ENCODE results near the gene KRT222.

The KRT222 gene

DNA sequence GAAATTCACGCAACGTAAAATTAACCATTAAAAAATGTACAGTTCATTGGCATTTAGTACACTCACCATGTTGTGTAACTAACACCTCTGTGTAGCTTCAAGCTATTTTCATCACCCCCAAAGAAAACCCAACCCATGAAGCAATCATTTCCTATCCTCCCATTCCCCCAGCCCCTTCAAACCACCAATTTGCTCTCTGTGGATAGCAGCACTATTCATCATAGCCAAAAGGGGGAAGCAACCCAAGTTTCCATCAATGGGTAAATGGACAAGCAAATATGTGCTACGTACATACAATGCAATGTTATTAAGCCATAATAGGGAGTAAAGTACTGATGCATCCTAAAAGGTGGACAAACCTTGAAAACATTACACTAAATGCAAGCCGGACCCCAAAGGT lies 10.9 kb upstream of the KRT222 start:
- Histone ChIP-seq H4K20me1 (ENCODE audit: insufficient read depth, low read length) (no peaks in the 10 kb centered on the region), H3K27ac (ENCODE audit: low read length) (no peak overlapping the region), H2AFZ (ENCODE audit: low read length) (no peak overlapping the region), H3K79me2 (ENCODE audit: low read length) (no peaks in the 10 kb centered on the region), H3K4me3 (ENCODE audit: low read length) (no peak overlapping the region), H3K4me2 (ENCODE audit: low read depth, low read length) (no peak overlapping the region), H3F3A (ENCODE audit: insufficient read depth, low read length) (no peaks in the 10 kb centered on the region), H3K4me1 (ENCODE audit: low read length) (0 out of 2 replicates have a peak, but pooled peaks cover 5% of the 10 kb centered on the region), H3K36me3 (replicated peaks; ENCODE audit: insufficient read depth, low read length) (no peaks in the 10 kb centered on the region), H3K27me3 (replicated peaks; ENCODE audit: insufficient read depth, low read length) (no peaks in the 10 kb centered on the region), H3K9me2 (replicated peaks; ENCODE audit: insufficient read depth, low read length) (no peaks in the 10 kb centered on the region), H3K9me3 (replicated peaks; ENCODE audit: insufficient read depth, low read length) (no peaks in the 10 kb centered on the region), H3K9ac (ENCODE audit: low read length) (no peak overlapping the region)
- DNase-seq = no peak
- TF ChIP-seq EZH2 (optimal IDR thresholded peaks at IDR 0.05; ENCODE audit: low read depth, low read length) (no peak), EZH2phosphoT487 (IDR thresholded peaks at IDR 0.05; ENCODE audit: low read length) (no peak)
- TF ChIP-seq, protein P1, sequence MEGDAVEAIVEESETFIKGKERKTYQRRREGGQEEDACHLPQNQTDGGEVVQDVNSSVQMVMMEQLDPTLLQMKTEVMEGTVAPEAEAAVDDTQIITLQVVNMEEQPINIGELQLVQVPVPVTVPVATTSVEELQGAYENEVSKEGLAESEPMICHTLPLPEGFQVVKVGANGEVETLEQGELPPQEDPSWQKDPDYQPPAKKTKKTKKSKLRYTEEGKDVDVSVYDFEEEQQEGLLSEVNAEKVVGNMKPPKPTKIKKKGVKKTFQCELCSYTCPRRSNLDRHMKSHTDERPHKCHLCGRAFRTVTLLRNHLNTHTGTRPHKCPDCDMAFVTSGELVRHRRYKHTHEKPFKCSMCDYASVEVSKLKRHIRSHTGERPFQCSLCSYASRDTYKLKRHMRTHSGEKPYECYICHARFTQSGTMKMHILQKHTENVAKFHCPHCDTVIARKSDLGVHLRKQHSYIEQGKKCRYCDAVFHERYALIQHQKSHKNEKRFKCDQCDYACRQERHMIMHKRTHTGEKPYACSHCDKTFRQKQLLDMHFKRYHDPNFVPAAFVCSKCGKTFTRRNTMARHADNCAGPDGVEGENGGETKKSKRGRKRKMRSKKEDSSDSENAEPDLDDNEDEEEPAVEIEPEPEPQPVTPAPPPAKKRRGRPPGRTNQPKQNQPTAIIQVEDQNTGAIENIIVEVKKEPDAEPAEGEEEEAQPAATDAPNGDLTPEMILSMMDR (IDR thresholded peaks at IDR 0.05; ENCODE audit: low read length) = no peak

DNA sequence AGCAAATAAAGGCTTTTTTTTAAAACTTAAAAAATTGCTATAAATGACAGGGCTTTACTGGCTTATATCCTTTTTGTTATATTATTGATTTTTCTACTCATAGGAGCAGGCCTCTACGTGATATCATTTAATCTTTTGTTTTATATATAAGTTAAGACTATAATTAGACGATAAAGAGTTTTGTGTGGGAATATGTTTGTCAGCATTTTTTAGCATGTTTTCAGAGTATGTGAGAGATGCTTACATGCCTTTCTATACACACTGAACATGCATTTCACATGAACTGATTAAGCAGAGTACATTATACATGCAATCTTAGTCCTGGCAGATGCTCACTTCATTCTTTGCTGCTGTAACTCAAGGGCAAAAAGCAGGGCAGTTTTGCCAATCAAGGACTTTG lies 7.7 kb upstream of the KRT222 start:
- Histone ChIP-seq H3F3A (ENCODE audit: insufficient read depth, low read length) (no peaks in the 10 kb centered on the region), H3K9ac (ENCODE audit: low read length) (no peak overlapping the region), H3K9me2 (replicated peaks; ENCODE audit: insufficient read depth, low read length) (no peaks in the 10 kb centered on the region), H3K27me3 (replicated peaks; ENCODE audit: insufficient read depth, low read length) (no peaks in the 10 kb centered on the region), H3K36me3 (replicated peaks; ENCODE audit: insufficient read depth, low read length) (no peaks in the 10 kb centered on the region), H4K20me1 (ENCODE audit: insufficient read depth, low read length) (no peaks in the 10 kb centered on the region), H3K79me2 (ENCODE audit: low read length) (no peaks in the 10 kb centered on the region), H2AFZ (ENCODE audit: low read length) (no peak overlapping the region), H3K4me2 (ENCODE audit: low read depth, low read length) (no peak overlapping the region), H3K4me3 (ENCODE audit: low read length) (no peak overlapping the region), H3K4me1 (ENCODE audit: low read length) (no peaks in the 10 kb centered on the region), H3K9me3 (replicated peaks; ENCODE audit: insufficient read depth, low read length) (no peaks in the 10 kb centered on the region), H3K27ac (ENCODE audit: low read length) (no peak overlapping the region)
- no peak for DNase-seq
- TF ChIP-seq EZH2phosphoT487 (IDR thresholded peaks at IDR 0.05; ENCODE audit: low read length) (no peak), EZH2 (optimal IDR thresholded peaks at IDR 0.05; ENCODE audit: low read depth, low read length) (no peak)
- TF ChIP-seq, protein P1 (IDR thresholded peaks at IDR 0.05; ENCODE audit: low read length) = no peak

- H3K9ac ChIP-seq (ENCODE audit: low read length) = no peak overlapping the region
- H3K27ac ChIP-seq (ENCODE audit: low read length) = no peak overlapping the region
- no peak overlapping the region for H2AFZ ChIP-seq (ENCODE audit: low read length)
- TF ChIP-seq EZH2phosphoT487 (IDR thresholded peaks at IDR 0.05; ENCODE audit: low read length) (no peak), EZH2 (optimal IDR thresholded peaks at IDR 0.05; ENCODE audit: low read depth, low read length) (no peak)
- TF ChIP-seq, protein P1 (IDR thresholded peaks at IDR 0.05; ENCODE audit: low read length) = no peak
- H3K4me3 ChIP-seq (ENCODE audit: low read length) = no peak overlapping the region
- no peaks in the 10 kb centered on the region for H3F3A ChIP-seq (ENCODE audit: insufficient read depth, low read length)
- no peaks in the 10 kb centered on the region for H3K9me3 ChIP-seq (replicated peaks; ENCODE audit: insufficient read depth, low read length)
- no peaks in the 10 kb centered on the region for H3K79me2 ChIP-seq (ENCODE audit: low read length)
- no peak overlapping the region for H3K4me2 ChIP-seq (ENCODE audit: low read depth, low read length)
- DNase-seq = no peak
- H3K9me2 ChIP-seq (replicated peaks; ENCODE audit: insufficient read depth, low read length) = no peaks in the 10 kb centered on the region
- no peaks in the 10 kb centered on the region for H4K20me1 ChIP-seq (ENCODE audit: insufficient read depth, low read length)
- no peaks in the 10 kb centered on the region for H3K4me1 ChIP-seq (ENCODE audit: low read length)
- no peaks in the 10 kb centered on the region for H3K36me3 ChIP-seq (replicated peaks; ENCODE audit: insufficient read depth, low read length)
- H3K27me3 ChIP-seq (replicated peaks; ENCODE audit: insufficient read depth, low read length) = no peaks in the 10 kb centered on the region
Observed at GRCh38 chr17:40671282-40671681, 6.3 kb upstream of the KRT222 start.

All from MM.1S (cell line).